ENCODE data around the gene CC2D2A.
"Not testable (repeated sequence)": the region's sequence is repeated elsewhere in the genome, so short reads cannot be mapped to it uniquely, and the experiment has no call there.

Gene CC2D2A

GRCh38 chr4:15587649-15588048 is 118.0 kb downstream of the CC2D2A start:
- no peak for DNase-seq
- in situ Hi-C loops (cut with MboI; ENCODE audit: low pct_unique_long_range_greater_than_20kb, low sequenced_read_pairs): no loop called here

GRCh38 chr4:15592799-15593198 is 123.1 kb downstream of the CC2D2A start:
- DNase-seq: no peak
- in situ Hi-C loops (cut with MboI; ENCODE audit: low pct_unique_long_range_greater_than_20kb, low sequenced_read_pairs): no loop called here

DNA sequence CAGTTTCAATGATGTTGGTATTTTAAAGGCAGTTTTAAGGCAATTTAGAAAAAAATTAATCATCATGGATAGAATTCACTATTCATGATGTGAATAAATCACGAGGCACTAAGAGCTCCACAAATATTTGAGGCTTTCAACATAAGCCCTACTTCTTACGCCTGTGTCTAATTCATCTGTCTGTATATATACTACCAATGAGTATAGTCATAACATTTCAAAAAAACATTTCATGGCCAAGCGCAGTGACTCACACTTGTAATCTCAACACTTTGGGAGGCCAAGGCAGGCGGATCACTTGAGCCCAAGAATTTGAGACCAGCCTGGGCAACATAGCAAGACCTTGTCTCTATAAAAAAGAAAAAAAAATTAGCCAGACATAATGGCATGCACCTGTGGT is 129.0 kb downstream of the CC2D2A start:
- in situ Hi-C loops (cut with MboI; ENCODE audit: low pct_unique_long_range_greater_than_20kb, low sequenced_read_pairs): no loop called here
- no peak for DNase-seq

DNA sequence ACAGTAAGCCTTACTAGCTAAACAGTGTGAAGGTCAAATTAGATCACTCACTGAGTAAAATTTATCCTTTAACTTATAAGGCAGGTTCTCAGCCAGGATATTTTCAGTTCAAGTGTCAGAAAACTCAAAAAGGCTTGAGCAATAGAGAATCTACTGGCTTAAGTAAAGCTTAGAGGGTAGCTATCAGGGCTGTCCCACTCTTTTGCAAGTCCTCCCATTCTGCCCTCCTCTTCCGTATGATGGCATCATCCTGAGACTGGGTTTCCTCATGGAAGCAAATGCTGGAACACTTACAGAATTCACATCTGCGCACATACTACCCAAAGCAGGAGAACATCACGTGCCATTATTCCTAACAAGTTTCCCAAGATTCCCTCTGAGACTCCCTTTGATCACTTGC is 130.5 kb downstream of the CC2D2A start:
- no peak for DNase-seq
- in situ Hi-C loops (cut with MboI; ENCODE audit: low pct_unique_long_range_greater_than_20kb, low sequenced_read_pairs): no loop called here

GRCh38 chr4:15601862-15602261 is 132.2 kb downstream of the CC2D2A start:
- no peak for DNase-seq
- in situ Hi-C loops (cut with MboI; ENCODE audit: low pct_unique_long_range_greater_than_20kb, low sequenced_read_pairs): no loop called here

GRCh38 chr4:15605537-15605936 is 135.9 kb downstream of the CC2D2A start:
- no peak for DNase-seq
- in situ Hi-C loops (cut with MboI; ENCODE audit: low pct_unique_long_range_greater_than_20kb, low sequenced_read_pairs): no loop called here

GRCh38 chr4:15610855-15611254 is 141.2 kb downstream of the CC2D2A start:
- in situ Hi-C loops (cut with MboI; ENCODE audit: low pct_unique_long_range_greater_than_20kb, low sequenced_read_pairs): no loop called here
- no peak for DNase-seq

GRCh38 chr4:15612136-15612535 is 142.5 kb downstream of the CC2D2A start:
- in situ Hi-C loops (cut with MboI; ENCODE audit: low pct_unique_long_range_greater_than_20kb, low sequenced_read_pairs): no loop called here
- DNase-seq: no peak

DNA sequence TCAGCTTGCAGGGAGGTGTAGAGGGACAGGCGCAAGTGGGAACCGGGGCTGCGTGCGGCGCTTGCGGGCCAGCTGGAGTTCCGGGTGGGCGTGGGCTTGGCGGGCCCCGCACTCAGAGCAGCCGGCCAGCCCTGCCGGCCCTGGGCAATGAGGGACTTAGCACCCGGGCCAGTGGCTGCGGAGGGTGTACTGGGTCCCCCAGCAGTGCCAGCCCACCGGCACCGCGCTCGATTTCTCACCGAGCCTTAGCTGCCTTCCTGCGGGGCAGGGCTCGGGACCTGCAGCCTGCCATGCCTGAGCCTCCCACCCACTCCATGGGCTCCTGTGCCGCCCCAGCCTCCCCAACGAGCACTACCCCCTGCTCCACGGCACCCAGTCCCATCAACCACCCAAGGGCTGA is 145.2 kb downstream of the CC2D2A start:
- in situ Hi-C loops (cut with MboI; ENCODE audit: low pct_unique_long_range_greater_than_20kb, low sequenced_read_pairs); DNase-seq: not testable (repeated sequence)

DNA sequence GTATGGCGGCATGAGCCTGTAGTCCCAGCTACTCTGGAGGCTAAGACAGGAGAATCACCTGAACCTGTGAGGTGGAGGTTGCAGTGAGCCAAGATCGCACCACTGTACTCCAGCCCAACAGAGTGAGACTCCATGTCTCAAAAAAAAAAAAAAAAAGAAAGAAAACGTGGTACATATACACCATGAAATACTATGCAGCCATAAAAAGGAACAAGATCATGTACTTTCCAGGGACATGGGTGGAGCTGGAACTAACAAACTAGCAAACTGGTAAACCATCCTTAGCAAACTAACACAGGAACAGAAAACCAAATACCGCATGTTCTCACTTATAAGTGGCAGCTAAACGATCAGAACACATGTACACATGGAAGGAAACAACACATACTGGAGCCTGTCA is 147.7 kb downstream of the CC2D2A start:
- DNase-seq; in situ Hi-C loops (cut with MboI; ENCODE audit: low pct_unique_long_range_greater_than_20kb, low sequenced_read_pairs): not testable (repeated sequence)

DNA sequence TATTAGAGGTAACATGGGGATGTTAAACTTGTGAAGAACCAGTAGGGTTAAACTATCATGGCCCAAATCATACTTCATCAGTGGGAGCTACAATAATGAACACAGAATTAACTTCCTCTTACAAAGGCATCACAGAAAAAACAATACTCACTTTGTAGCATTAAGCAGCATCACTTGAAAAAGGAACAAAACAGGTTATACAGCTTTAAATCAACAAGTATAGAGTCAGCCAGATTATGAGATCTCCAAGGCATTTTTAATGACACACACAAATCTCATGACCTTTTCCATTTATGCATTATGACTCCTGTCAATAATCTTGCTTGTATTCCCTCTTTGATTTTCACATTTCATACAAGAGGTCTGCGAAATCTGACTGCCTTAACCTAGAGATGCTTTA is 167.1 kb downstream of the CC2D2A start:
- no peak for DNase-seq
- in situ Hi-C loops (cut with MboI; ENCODE audit: low pct_unique_long_range_greater_than_20kb, low sequenced_read_pairs): no loop called here

DNA sequence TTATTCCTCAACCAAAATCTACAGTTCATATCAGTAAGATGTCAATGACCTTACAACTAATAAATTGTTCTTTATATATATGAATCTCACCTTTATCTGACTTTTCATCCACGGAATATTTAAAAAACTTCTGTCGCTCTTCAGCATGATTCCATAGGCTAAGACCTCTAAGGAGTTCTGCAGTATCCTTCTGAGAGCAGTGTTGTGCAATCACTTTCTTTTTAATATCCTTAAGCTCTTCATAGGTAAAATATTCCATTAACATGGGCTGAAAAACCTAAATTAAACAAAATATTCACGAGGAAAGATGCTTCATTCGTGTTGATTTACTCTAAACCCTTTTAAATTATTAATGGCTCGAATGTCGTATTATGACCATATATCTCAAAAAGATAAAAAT is 168.7 kb downstream of the CC2D2A start:
- in situ Hi-C loops (cut with MboI; ENCODE audit: low pct_unique_long_range_greater_than_20kb, low sequenced_read_pairs): no loop called here
- no peak for DNase-seq

GRCh38 chr4:15648600-15648999 is 178.9 kb downstream of the CC2D2A start:
- in situ Hi-C loops (cut with MboI; ENCODE audit: low pct_unique_long_range_greater_than_20kb, low sequenced_read_pairs): no loop called here
- no peak for DNase-seq

- peak; percentile 83 for DNase-seq
- in situ Hi-C loops (cut with MboI; ENCODE audit: low pct_unique_long_range_greater_than_20kb, low sequenced_read_pairs): no loop called here
Observed at GRCh38 chr4:15649914-15650545, 180.3 kb downstream of the CC2D2A start.
